A549 (cell line): Measurements from ENCODE around the gene KRT77.

Source experiments
- CBX8 ChIP-seq: fragments of 200-600 bp; sonication (generic); IDR thresholded peaks from 2 replicates; pipeline ENCODE4 v1.6.1; 2016
- CHD2 ChIP-seq: fragments of 150-350 bp; IDR thresholded peaks from 2 replicates; pipeline ENCODE4 v1.6.1; 2014; ENCODE audit warnings: low read length; ENCODE audit not compliant: partially characterized antibody
- CTCF ChIP-seq: fragments of >200 bp; sonication (Bioruptor Twin); formaldehyde crosslinking; IDR thresholded peaks from 3 replicates; pipeline ENCODE4 v1.5.1; 2016
- EP300 ChIP-seq, 2 experiments: fragments of >200 bp; sonication (Bioruptor Twin); formaldehyde crosslinking; IDR thresholded peaks; 2 replicates in 1 of 2; 3 replicates in 1 of 2; pipeline ENCODE4 v1.6.1; 2016 to 2017
- KDM5A ChIP-seq: fragments of 200-600 bp; sonication (generic); IDR thresholded peaks from 2 replicates; pipeline ENCODE4 v1.6.1; 2016; ENCODE audit warnings: antibody characterized with exemption, mild to moderate bottlenecking
- MAZ ChIP-seq: fragments of 150-350 bp; IDR thresholded peaks from 2 replicates; pipeline ENCODE4 v1.6.1; 2014; ENCODE audit warnings: antibody characterized with exemption, low read depth, low read length, borderline replicate concordance
- TF ChIP-seq, protein P1 (sequence below): fragments of 200-600 bp; sonication (generic); IDR thresholded peaks from 2 replicates; pipeline ENCODE4 v1.6.1; 2016; ENCODE audit warnings: antibody characterized with exemption, mild to moderate bottlenecking, moderate library complexity

DNA sequence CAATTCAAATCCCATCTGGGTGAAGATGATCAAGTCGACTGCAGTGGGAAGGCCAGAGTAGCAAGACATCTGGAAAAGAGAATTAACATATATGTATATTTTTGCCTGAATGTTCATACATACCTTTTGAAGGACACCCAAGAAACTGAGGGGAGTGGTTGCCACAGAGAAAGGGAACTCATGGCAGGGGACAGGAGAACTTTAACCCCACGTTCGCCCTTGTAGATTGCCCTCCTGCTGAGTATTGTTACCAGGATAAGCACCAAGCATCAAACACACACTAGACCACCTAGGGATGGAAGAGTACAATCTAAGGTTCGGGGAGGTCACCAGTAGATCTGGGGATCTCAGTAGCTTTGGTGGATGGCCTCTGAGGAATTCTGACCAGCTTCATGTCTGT lies 32.8 kb downstream of the KRT77 start:
- no peak for TF ChIP-seq MAZ
- TF ChIP-seq CTCF, result no peak
- no peak for TF ChIP-seq EP300 (IDR thresholded peaks at IDR 0.05)
- TF ChIP-seq, protein P1, sequence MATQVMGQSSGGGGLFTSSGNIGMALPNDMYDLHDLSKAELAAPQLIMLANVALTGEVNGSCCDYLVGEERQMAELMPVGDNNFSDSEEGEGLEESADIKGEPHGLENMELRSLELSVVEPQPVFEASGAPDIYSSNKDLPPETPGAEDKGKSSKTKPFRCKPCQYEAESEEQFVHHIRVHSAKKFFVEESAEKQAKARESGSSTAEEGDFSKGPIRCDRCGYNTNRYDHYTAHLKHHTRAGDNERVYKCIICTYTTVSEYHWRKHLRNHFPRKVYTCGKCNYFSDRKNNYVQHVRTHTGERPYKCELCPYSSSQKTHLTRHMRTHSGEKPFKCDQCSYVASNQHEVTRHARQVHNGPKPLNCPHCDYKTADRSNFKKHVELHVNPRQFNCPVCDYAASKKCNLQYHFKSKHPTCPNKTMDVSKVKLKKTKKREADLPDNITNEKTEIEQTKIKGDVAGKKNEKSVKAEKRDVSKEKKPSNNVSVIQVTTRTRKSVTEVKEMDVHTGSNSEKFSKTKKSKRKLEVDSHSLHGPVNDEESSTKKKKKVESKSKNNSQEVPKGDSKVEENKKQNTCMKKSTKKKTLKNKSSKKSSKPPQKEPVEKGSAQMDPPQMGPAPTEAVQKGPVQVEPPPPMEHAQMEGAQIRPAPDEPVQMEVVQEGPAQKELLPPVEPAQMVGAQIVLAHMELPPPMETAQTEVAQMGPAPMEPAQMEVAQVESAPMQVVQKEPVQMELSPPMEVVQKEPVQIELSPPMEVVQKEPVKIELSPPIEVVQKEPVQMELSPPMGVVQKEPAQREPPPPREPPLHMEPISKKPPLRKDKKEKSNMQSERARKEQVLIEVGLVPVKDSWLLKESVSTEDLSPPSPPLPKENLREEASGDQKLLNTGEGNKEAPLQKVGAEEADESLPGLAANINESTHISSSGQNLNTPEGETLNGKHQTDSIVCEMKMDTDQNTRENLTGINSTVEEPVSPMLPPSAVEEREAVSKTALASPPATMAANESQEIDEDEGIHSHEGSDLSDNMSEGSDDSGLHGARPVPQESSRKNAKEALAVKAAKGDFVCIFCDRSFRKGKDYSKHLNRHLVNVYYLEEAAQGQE, result no peak
- TF ChIP-seq CBX8, result no peak
- TF ChIP-seq KDM5A, result no peak
- TF ChIP-seq CHD2, result no peak
